D721Med (cell line): ENCODE measurements around the gene SHC3.
A peak's percentile ranks its signal among the peaks of the same experiment; 100 is the strongest.

Source experiments
- DNase-seq: peaks from one replicate; pipeline ENCODE4 v3.0.0; 2011; ENCODE audit warnings: low spot score; ENCODE audit not compliant: insufficient read length
- FAIRE-seq: peaks from 2 replicates; lab custom pipeline; 2011; peaks lifted over from hg19 to GRCh38; lab: Jason Lieb, UNC
- TF ChIP-seq, protein P1 (sequence below): IDR thresholded peaks from 2 replicates; pipeline ENCODE4 v1.5.1; 2012; ENCODE audit warnings: mild to moderate bottlenecking, control low read depth; ENCODE audit not compliant: insufficient read depth; ENCODE audit errors: missing control alignments

Gene SHC3

DNA sequence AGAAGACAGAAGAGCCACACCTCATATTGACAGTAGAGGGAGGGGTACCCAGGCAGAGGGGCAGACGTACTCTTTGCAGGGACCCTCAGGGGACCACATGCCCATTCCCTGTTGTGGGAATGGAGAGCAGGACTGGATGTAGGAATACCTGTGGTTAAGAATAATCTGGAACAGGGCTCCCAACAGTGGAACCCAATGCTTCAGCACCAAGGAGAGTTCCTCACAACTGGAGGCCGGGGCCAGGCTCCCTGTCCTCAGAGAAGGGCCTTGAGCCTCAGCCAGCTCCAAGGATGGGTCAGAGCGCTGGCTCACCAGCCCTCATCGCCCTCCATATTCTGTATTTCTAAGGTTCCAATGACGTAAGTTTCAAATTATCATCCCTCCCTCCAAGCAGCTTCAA is 7.4 kb upstream of the SHC3 start:
- no peak for FAIRE-seq
- no peak for DNase-seq
- TF ChIP-seq, protein P1, sequence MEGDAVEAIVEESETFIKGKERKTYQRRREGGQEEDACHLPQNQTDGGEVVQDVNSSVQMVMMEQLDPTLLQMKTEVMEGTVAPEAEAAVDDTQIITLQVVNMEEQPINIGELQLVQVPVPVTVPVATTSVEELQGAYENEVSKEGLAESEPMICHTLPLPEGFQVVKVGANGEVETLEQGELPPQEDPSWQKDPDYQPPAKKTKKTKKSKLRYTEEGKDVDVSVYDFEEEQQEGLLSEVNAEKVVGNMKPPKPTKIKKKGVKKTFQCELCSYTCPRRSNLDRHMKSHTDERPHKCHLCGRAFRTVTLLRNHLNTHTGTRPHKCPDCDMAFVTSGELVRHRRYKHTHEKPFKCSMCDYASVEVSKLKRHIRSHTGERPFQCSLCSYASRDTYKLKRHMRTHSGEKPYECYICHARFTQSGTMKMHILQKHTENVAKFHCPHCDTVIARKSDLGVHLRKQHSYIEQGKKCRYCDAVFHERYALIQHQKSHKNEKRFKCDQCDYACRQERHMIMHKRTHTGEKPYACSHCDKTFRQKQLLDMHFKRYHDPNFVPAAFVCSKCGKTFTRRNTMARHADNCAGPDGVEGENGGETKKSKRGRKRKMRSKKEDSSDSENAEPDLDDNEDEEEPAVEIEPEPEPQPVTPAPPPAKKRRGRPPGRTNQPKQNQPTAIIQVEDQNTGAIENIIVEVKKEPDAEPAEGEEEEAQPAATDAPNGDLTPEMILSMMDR = no peak

DNA sequence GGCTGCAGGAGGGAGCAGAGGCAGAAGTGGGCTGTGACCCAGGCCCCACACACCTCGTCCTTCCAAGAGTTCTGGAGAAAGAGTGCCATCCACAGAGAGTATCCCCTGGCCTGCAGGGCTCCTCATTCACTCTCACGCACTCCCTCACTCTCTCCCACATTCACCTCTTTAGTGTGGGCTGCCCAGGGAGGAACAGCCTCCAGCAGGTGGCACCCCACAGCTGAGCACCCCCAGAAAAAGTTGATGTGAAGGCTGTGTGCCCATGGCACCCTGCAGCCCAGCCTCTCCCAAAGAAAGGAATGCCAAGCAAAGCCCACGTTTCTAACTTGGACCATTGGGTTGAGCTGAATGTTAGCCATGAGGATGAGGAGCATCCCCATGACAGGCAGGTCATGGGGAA is 4.5 kb upstream of the SHC3 start:
- FAIRE-seq = no peak
- TF ChIP-seq, protein P1 = no peak
- DNase-seq = no peak

DNA sequence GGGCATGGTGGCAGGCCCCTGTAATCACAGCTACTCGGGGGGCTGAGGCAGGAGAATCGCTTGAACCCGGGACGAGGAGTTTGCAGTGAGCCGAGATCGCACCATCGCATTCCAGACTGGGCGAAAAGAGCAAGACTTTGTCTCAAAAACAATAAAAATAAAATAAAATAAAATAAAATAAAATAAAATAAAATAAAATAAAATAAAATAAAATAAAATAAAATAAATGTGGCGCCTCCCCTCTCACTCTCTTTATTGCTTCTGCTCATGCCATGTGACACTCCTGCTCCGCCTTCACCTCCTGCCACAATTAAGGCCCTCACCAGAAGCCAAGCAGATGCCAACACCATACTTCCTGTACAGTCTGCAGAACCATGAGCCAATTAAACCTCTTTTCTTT is 3.8 kb upstream of the SHC3 start:
- no peak for FAIRE-seq
- TF ChIP-seq, protein P1 = no peak
- no peak for DNase-seq

- FAIRE-seq (no peak), DNase-seq (peak; percentile 57)
- TF ChIP-seq, protein P1 = no peak
Measured at GRCh38 chr9:89179895-89180734, 1.5 kb upstream of the SHC3 start.

DNA sequence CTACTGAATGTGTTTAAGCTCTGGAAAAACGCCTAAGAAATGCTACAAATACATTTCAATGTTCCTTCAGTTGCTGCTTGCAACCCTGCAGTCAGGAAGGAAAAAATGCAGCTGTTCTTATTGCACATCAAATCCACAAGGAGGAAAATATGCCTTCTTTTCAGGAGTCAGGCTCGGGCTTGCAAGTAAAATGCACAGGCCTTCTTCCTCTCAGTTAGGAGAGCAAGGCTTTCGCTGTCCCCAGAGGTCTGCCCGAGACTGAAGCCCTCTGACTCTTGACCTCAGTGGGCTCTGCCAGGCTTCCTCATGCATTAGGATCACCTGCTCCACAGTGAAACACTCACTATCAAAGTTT is 899 bp upstream of the SHC3 start:
- no peak for FAIRE-seq
- TF ChIP-seq, protein P1 = no peak
- no peak for DNase-seq

- TF ChIP-seq, protein P1 = no peak
- DNase-seq (no peak), FAIRE-seq (no peak)
Measured at GRCh38 chr9:89178830-89179539, 367 bp upstream of the SHC3 start.
